H7 (cell line): ENCODE results near the gene DMAC2. TPM values are rescaled to one million over a fixed set of nuclear protein-coding genes. Genes with fewer than 3 reads are reported as not detected.
"Not testable (repeated sequence)": the region's sequence is repeated elsewhere in the genome, so short reads cannot be mapped to it uniquely, and the experiment has no call there.

Experiments used
- DNase-seq: peaks from one replicate; pipeline ENCODE4 v3.0.0; 2012
- H3K27me3 ChIP-seq: 2 replicates; pipeline ENCODE4 v1.6.0; 2011; ENCODE audit warnings: mild to moderate bottlenecking, low read length; ENCODE audit not compliant: control insufficient read depth, insufficient read depth
- H3K36me3 ChIP-seq: replicated peaks from 2 replicates; pipeline ENCODE4 v1.5.1; 2011; ENCODE audit warnings: low read length; ENCODE audit not compliant: control insufficient read depth, insufficient read depth
- H3K4me3 ChIP-seq: 2 replicates; pipeline ENCODE4 v1.5.1; 2011; ENCODE audit warnings: low read depth, mild to moderate bottlenecking, control low read depth, low read length, moderate library complexity; ENCODE audit not compliant: insufficient read depth
- total RNA-seq: library from RNA; depleted of rRNA; stranded (reverse); fragments of >200 nt; shearing (Covaris generic); gene quantifications from 2 replicates; pipeline ENCODE4 v1.2.3, GENCODE V29; 2014

Gene DMAC2
- total RNA-seq, 1 experiment from 2014 or later: 96.0 TPM

GRCh38 chr19:41452584-41453275, 13.0 kb upstream of the DMAC2 start:
- Histone ChIP-seq H3K36me3 (no peaks in the 10 kb centered on the region), H3K4me3 (no peak overlapping the region), H3K27me3 (no peaks in the 10 kb centered on the region)
- DNase-seq: peak; percentile 26

GRCh38 chr19:41449865-41450178, 10.1 kb upstream of the DMAC2 start:
- no peak for DNase-seq
- H3K27me3 ChIP-seq: no peaks in the 10 kb centered on the region; the same call in 1 of the 2 replicates
- H3K36me3 ChIP-seq: no peaks in the 10 kb centered on the region
- H3K4me3 ChIP-seq: no peak overlapping the region

DNA sequence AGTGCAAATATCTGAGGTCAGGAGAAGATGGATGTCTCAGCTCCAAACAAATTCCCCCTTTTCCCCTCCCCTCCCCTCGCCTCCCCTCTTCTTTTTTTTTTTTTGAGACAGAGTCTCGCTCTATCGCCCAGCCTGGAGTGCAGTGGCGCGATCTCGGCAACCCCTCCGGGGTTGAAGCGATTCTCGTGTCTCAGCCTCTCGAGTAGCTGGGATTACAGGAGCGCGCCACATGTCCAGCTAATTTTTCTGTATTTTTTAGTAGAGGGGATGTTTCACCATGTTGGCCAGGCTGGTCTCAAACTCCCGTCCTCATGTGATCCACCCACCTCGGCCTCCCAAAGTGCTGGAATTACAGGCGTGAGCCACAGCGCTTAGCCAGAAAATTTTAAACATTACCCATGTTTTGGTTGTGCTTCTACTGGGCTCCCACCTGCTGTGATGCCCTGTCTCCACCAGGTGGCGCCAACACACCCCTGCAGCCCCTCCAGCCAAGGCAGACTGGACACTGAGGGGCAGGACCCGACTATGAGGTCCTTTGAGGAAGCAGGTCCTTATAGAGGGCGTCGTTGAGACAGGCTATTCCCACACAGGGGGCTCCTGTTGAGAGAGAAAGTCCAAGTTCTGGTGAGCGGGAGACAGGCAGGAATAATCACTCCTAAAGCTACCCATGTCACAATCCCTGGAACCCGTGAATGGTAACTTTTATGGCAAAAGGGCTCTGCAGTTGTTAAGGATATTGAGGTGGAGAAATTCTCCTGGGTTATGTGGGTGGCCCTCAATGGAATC, 9.6 kb upstream of the DMAC2 start:
- peak; percentile 94 for DNase-seq
- H3K36me3 ChIP-seq: no peaks in the 10 kb centered on the region
- no peak overlapping the region for H3K4me3 ChIP-seq
- H3K27me3 ChIP-seq: no peaks in the 10 kb centered on the region; the same call in 1 of the 2 replicates

DNA sequence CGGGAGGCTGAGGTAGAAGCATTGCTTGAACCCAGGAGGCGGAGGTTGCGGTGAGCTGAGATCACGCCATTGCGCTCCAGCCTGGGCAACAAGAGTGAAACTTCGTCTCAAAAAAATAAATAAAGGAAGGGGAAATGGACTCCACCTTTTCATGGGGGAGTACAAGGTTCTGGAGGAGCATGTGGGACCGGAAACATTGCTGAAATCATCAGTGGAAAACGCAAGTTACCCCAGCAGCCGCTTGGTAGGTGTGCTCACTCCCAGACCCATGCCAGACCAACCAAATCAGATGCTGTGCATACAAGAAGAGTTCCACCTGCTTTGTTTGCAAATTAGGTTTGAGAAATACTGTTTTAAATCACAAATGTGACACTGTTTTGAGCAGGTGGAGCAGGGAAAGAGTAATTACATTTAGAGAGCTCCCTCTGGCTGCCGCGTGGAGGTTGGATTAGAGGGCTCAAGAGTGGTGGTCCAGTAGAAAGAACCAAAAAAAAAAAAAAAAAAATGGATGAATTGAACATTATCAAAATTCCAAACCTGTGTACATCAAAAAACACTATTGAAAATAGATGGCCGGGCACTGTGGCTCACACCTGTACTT, 8.1 kb upstream of the DMAC2 start:
- H3K27me3 ChIP-seq: no peaks in the 10 kb centered on the region; the same call in 1 of the 2 replicates
- peak; percentile 36 for DNase-seq
- H3K4me3 ChIP-seq: no peak overlapping the region
- no peaks in the 10 kb centered on the region for H3K36me3 ChIP-seq

DNA sequence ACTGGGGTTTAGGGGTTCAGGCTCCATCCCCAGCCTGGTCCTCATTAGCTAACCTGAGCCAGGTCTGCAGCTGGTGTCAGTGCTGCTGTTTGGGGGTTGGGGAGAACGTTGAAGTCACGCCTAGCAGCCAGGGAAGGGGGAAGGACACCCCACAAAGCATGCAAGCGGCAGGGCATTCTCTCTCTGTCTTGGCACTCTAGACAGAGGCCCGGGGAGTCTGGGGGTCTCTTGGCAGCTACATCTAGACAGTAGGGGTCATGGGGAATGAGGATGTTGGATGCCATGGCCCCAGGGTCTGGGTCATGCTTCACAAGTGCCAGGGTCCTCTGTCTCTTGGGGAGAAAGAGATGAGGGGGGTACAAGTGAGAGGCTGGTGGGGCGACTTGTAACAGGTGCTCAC, 5.9 kb upstream of the DMAC2 start:
- no peak for DNase-seq
- no peaks in the 10 kb centered on the region for H3K36me3 ChIP-seq
- no peaks in the 10 kb centered on the region; the same call in 1 of the 2 replicates for H3K27me3 ChIP-seq
- H3K4me3 ChIP-seq: no peak overlapping the region

DNA sequence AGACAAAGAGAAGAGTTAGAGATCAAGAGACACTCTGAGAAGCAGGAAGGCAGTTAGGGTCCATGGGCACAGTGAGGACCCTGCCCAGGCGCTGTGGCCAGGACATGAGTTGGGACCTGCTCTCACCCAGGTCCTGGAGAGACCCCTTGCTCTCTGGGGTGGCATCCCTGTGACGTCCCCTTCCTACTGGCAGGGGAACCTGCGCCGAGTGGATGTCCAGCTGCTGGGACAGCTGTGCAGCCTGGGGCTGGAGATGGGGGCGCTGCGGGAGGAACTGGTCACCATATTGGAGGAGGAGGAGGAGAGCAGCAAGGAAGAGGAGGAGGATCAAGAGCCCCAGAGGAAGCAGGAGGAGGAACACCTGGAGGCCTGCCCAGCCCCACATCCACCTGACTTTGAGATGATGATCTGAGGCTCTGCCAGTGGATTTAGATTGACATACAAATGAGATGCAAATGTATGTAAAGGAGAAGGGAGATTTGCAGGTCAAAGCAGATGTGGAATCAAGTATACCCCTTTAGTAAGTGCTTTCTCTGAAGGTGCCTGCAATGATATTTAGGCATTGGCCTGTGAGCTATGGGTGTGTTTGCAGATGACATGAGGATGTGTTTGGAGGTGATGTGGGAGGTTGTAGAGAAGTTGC, 4.2 kb upstream of the DMAC2 start:
- peak; percentile 38 for DNase-seq
- Histone ChIP-seq H3K4me3 (no peak overlapping the region), H3K27me3 (no peaks in the 10 kb centered on the region; the same call in 1 of the 2 replicates), H3K36me3 (no peaks in the 10 kb centered on the region)

- Histone ChIP-seq H3K36me3 (peaks cover 4% of the 10 kb centered on the region), H3K27me3 (no peaks in the 10 kb centered on the region; the same call in 1 of the 2 replicates)
- DNase-seq: peak; percentile 20
Measured at GRCh38 chr19:41442473-41443355, 3.0 kb upstream of the DMAC2 start, which contains the start of gene ERICH4. Gene ERICH4 (plus strand): TSS chr19:41443156. CDS start chr19:41443170, 14 bp downstream.

GRCh38 chr19:41441321-41441945, 1.7 kb upstream of the DMAC2 start:
- no peaks in the 10 kb centered on the region; the same call in 1 of the 2 replicates for H3K27me3 ChIP-seq
- H3K4me3 ChIP-seq: no peak overlapping the region
- H3K36me3 ChIP-seq: peaks cover 4% of the 10 kb centered on the region
- no peak for DNase-seq

More at GRCh38 chr19:41442473-41443355, 3.0 kb upstream of the DMAC2 start, which contains the start of gene ERICH4:
- no peak within 1 kb of the TSS for H3K4me3 ChIP-seq

- Histone ChIP-seq H3K36me3 (peaks cover 4% of the 10 kb centered on the region), H3K4me3 (no peak overlapping the region), H3K27me3 (no peaks in the 10 kb centered on the region)
- DNase-seq: peak; percentile 32
Measured at GRCh38 chr19:41437944-41438574, 1.7 kb downstream of the DMAC2 start.

- Histone ChIP-seq H3K4me3 (no peak overlapping the region), H3K27me3 (no peaks in the 10 kb centered on the region), H3K36me3 (peaks cover 16% of the 10 kb centered on the region)
- no peak for DNase-seq
Measured at GRCh38 chr19:41436674-41436951, 3.1 kb downstream of the DMAC2 start.

DNA sequence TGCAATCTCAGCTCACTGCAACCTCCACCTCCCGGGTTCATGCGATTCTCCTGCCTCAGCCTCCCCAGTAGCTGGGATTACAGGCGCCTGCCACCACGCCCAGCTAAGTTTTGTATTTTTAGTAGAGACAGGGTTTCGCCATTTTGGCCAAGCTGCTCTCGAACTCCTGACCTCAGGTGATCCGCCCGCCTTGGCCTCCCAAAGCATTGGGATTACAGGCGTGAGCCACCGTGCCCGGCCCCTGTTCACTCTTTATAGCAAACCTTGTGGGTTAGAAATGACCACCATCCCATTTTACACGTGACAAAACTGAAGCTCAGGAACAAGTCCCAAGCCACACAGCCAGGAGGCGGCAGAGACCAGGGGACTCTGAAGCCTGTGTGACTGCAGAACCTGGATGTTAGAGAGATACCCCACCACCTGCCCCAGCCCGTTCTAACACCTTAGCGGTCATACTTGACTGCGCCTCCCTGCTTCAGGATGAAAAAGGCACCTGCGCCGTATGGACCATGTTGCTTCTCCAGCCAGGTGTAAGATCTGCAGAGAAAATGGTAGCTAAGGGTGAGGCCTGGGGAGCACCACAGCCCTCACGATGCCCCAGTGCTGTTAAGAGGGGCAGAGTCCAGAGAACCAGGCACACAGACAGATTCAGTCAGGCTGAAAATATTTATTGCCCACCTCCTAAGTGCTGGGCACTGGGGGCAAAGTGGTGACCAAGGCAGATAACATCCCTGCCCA, 3.6 kb downstream of the DMAC2 start:
- Histone ChIP-seq H3K36me3 (peaks cover 16% of the 10 kb centered on the region), H3K4me3 (no peak overlapping the region), H3K27me3 (no peaks in the 10 kb centered on the region)
- peak; percentile 22 for DNase-seq

DNA sequence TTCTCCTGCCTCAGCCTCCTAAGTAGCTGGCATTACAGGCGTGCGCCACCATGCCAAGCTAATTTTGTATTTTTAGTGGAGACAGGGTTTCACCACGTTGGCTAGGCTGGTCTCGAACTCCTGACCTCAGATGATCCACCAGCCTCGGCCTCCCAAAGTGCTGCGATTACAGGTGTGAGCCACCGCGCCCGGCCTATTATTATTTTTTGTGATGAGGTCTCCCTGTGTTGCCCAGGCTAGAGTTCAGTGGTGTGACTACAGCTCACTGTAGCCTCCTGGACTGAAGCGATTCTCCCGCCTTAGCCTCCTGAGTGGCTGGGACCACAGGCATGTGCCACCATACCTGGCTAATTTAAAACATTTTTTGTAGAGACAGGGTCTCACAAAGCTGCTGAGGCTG, 4.3 kb downstream of the DMAC2 start:
- peaks cover 16% of the 10 kb centered on the region for H3K36me3 ChIP-seq
- not testable (repeated sequence) for H3K4me3 ChIP-seq, H3K27me3 ChIP-seq, DNase-seq

GRCh38 chr19:41434450-41434849, 5.3 kb downstream of the DMAC2 start:
- Histone ChIP-seq H3K27me3 (no peaks in the 10 kb centered on the region), H3K36me3 (peaks cover 16% of the 10 kb centered on the region), H3K4me3 (no peak overlapping the region)
- no peak for DNase-seq
